Lower leg skin (tissue), 3 donors: ENCODE results near the gene WNK2.

Experiments
- POLR2A ChIP-seq, 2 donors: fragments of 450-650 bp; IDR thresholded peaks; one replicate each; pipeline ENCODE4 v1.6.1; 2016 to 2017; ENCODE audit warnings: antibody characterized with exemption in 2 of 2, mild to moderate bottlenecking in 1 of 2, moderate library complexity in 1 of 2
- TF ChIP-seq, protein P1 (sequence below), 3 donors: fragments of 450-650 bp; IDR thresholded peaks; one replicate each; pipeline ENCODE4 v1.5.1; 2016; ENCODE audit warnings: antibody characterized with exemption in 3 of 3, mild to moderate bottlenecking in 3 of 3, moderate library complexity in 2 of 3

DNA sequence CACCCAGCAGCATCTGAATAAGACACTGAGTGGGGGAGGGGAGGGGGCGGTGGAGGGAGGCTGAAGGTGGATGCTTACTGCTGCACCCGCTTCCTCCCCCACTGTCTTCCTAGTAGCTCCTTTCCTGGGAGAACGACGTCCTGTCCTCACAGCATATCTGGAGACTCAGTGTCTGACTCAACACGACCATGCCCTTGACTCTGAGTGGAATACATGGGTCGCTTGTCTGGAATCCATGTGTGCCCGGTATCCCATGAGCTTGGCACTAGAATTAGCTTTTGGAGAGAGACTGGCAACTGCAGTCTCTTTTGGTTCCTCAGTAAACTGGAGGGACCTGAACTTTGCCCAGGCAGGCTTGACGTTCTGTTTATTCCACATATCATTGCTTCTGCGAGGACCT, 142.1 kb downstream of the WNK2 start:
- TF ChIP-seq, protein P1, sequence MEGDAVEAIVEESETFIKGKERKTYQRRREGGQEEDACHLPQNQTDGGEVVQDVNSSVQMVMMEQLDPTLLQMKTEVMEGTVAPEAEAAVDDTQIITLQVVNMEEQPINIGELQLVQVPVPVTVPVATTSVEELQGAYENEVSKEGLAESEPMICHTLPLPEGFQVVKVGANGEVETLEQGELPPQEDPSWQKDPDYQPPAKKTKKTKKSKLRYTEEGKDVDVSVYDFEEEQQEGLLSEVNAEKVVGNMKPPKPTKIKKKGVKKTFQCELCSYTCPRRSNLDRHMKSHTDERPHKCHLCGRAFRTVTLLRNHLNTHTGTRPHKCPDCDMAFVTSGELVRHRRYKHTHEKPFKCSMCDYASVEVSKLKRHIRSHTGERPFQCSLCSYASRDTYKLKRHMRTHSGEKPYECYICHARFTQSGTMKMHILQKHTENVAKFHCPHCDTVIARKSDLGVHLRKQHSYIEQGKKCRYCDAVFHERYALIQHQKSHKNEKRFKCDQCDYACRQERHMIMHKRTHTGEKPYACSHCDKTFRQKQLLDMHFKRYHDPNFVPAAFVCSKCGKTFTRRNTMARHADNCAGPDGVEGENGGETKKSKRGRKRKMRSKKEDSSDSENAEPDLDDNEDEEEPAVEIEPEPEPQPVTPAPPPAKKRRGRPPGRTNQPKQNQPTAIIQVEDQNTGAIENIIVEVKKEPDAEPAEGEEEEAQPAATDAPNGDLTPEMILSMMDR (IDR thresholded peaks at IDR 0.05), result no peak
- TF ChIP-seq POLR2A (IDR thresholded peaks at IDR 0.05), result no peak
